ENCODE results near the gene SLC35F6.
A peak's percentile ranks its signal among the peaks of the same experiment; 100 is the strongest.

Gene SLC35F6

GRCh38 chr2:26780203-26780760 lies 16.2 kb downstream of the SLC35F6 start:
- in situ Hi-C loops (cut with MboI; ENCODE audit: low sequenced_read_pairs, unreplicated experiment): no loop called here
- DNase-seq (ENCODE audit: low spot score): no peak
- no peak for TF ChIP-seq CTCF (IDR thresholded peaks at IDR 0.05; ENCODE audit: borderline replicate concordance, control extremely low read depth, extremely low read depth, insufficient read depth, missing control alignments)

GRCh38 chr2:26782876-26783704 lies 19.0 kb downstream of the SLC35F6 start:
- TF ChIP-seq CTCF (IDR thresholded peaks at IDR 0.05; ENCODE audit: borderline replicate concordance, control extremely low read depth, extremely low read depth, insufficient read depth, missing control alignments): no peak
- DNase-seq (ENCODE audit: low spot score): no peak
- in situ Hi-C loops (cut with MboI; ENCODE audit: low sequenced_read_pairs, unreplicated experiment): no loop called here

- in situ Hi-C loops (cut with MboI; ENCODE audit: low sequenced_read_pairs, unreplicated experiment): no loop called here
- no peak for DNase-seq (ENCODE audit: low spot score)
- no peak for TF ChIP-seq CTCF (IDR thresholded peaks at IDR 0.05; ENCODE audit: borderline replicate concordance, control extremely low read depth, extremely low read depth, insufficient read depth, missing control alignments)
Measured at GRCh38 chr2:26784570-26785234, 20.6 kb downstream of the SLC35F6 start.

- in situ Hi-C loops (cut with MboI; ENCODE audit: low sequenced_read_pairs, unreplicated experiment): no loop called here
- TF ChIP-seq CTCF (IDR thresholded peaks at IDR 0.05; ENCODE audit: borderline replicate concordance, control extremely low read depth, extremely low read depth, insufficient read depth, missing control alignments): no peak
- peak; percentile 99 for DNase-seq (ENCODE audit: low spot score)
Measured at GRCh38 chr2:26785431-26786206, 21.5 kb downstream of the SLC35F6 start, which contains the start of gene CENPA. Gene CENPA (plus strand): TSS chr2:26786056. CDS start chr2:26786197, 141 bp downstream.

- DNase-seq (ENCODE audit: low spot score): peak; percentile 52
- TF ChIP-seq CTCF (IDR thresholded peaks at IDR 0.05; ENCODE audit: borderline replicate concordance, control extremely low read depth, extremely low read depth, insufficient read depth, missing control alignments): no peak
- in situ Hi-C loops (cut with MboI; ENCODE audit: low sequenced_read_pairs, unreplicated experiment): no loop called here
Measured at GRCh38 chr2:26786207-26787028, 22.3 kb downstream of the SLC35F6 start.
